GM12873 (cell line): ENCODE measurements around the gene GRIK3.

ENCODE experiments used
- CTCF ChIP-seq: IDR thresholded peaks from 2 replicates; pipeline ENCODE4 v1.5.1; 2012; ENCODE audit warnings: low read depth, mild to moderate bottlenecking, moderate library complexity, low read length, control low read depth; ENCODE audit not compliant: insufficient read depth; ENCODE audit errors: missing control alignments

The GRIK3 gene

GRCh38 chr1:36765785-36766300 lies 268.5 kb downstream of the GRIK3 start:
- TF ChIP-seq CTCF = no peak

- no peak for TF ChIP-seq CTCF
Observed at GRCh38 chr1:36764798-36765197, 269.5 kb downstream of the GRIK3 start.

GRCh38 chr1:36763771-36764170 lies 270.5 kb downstream of the GRIK3 start:
- TF ChIP-seq CTCF = no peak

DNA sequence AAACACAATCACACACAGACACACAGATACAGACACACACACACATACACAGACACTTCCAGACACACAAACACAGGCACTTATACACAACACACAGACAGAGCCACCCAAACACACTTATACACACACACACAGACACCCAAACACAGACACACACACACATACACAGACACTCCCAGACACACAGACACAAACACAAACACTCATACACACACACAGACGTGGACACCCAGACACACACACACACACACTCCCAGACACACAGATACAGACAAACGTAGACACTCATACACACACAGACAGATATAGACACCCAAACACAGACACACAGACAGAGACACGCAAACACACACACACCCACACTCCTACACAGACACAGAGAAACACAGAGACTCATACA lies 272.1 kb downstream of the GRIK3 start:
- TF ChIP-seq CTCF = no peak

GRCh38 chr1:36761113-36761512 lies 273.2 kb downstream of the GRIK3 start:
- no peak for TF ChIP-seq CTCF

DNA sequence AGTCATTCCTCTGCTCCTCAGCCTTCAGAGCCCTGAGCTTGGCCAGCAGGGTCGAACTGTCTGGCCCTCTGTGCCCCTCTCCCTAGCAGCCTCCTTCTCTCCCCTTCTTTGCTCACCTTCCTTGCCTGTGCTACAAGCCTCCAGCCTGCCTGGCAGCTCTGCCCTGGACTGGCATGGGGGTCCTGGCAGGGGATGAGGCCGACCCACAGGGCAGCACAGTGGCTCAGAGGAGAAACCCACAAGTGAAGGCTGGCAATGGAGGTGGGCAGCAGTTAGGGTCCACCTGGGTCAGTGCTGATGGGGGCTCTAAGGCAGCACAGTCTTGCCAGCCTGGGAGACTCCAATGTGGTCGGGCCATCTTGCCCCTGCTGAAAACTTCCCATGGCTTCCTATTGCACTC lies 274.2 kb downstream of the GRIK3 start:
- no peak for TF ChIP-seq CTCF

DNA sequence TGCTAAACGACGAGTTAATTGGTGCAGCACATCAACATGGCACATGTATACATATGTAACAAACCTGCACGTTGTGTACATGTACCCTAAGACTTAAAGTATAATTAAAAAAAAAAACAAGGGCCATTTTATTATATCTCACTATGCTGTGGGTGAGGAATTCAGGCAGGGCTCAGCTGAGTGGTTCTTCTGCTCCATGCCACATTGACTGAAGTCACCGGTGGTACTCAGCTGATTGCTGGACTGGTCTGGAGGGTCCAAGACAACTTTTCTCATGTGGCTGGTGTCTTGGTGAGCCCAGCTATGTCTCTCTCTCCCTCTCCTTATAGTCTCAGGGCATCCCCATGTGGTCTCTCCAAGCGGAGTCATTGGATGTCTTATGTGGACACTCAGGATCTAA lies 275.0 kb downstream of the GRIK3 start:
- no peak for TF ChIP-seq CTCF
